HEK293 (cell line): ENCODE results near the gene EIF4G3.
"Not testable (repeated sequence)": the region's sequence is repeated elsewhere in the genome, so short reads cannot be mapped to it uniquely, and the experiment has no call there.

ENCODE experiments used
- CTCF ChIA-PET: fragments of 350-600 bp; formaldehyde crosslinking; extraction: SDS; loops from one replicate; lab custom pipeline; 2021; ENCODE audit warnings: antibody characterized with exemption; lab: Yijun Ruan, JAX
- POLR2A ChIA-PET: fragments of 300-600 bp; formaldehyde crosslinking; extraction: SDS; loops from one replicate; lab custom pipeline; 2020; ENCODE audit warnings: antibody characterized with exemption, inconsistent platforms; lab: Yijun Ruan, JAX
- H3K27ac ChIP-seq: fragments of 200-500 bp; sonication (Bioruptor generic); 2 replicates; pipeline ENCODE4 v1.5.1; 2014; ENCODE audit warnings: low read depth, low read length, control low read depth, inconsistent platforms; ENCODE audit errors: extremely low read depth
- H3K36me3 ChIP-seq, 2 experiments: fragments of 200-500 bp in 1 of 2; sonication (Bioruptor generic) in 1 of 2; 1 replicate in 1 of 2; 2 replicates in 1 of 2; pipeline ENCODE4 v1.5.1; 2014 to 2017; ENCODE audit warnings: inconsistent platforms in 2 of 2, low read length in 2 of 2; ENCODE audit not compliant: control insufficient read depth in 2 of 2, insufficient read depth in 1 of 2
- H3K4me1 ChIP-seq: fragments of 200-500 bp; sonication (Bioruptor generic); 2 replicates; pipeline ENCODE4 v1.5.1; 2014; ENCODE audit warnings: mild to moderate bottlenecking, low read length, inconsistent platforms; ENCODE audit not compliant: control insufficient read depth, insufficient read depth
- H3K4me3 ChIP-seq: 2 replicates; pipeline ENCODE4 v1.5.1; 2011; ENCODE audit warnings: low read depth, mild to moderate bottlenecking, control low read depth, low read length, moderate library complexity
- H3K9me3 ChIP-seq: fragments of 200-500 bp; sonication (Bioruptor generic); 2 replicates; pipeline ENCODE4 v1.5.1; 2014; ENCODE audit warnings: low read depth, low read length, inconsistent platforms; ENCODE audit not compliant: control insufficient read depth, insufficient read depth
- HIC1 ChIP-seq: fragments of 450-650 bp; formaldehyde crosslinking; IDR thresholded peaks from 2 replicates; pipeline ENCODE4 v1.5.1; 2016; ENCODE audit warnings: missing biosample characterization, missing genetic modification characterization
- KLF1 ChIP-seq: fragments of 450-650 bp; formaldehyde crosslinking; IDR thresholded peaks from 2 replicates; pipeline ENCODE4 v1.5.1; 2016; ENCODE audit warnings: missing biosample characterization, missing genetic modification characterization
- PRDM1 ChIP-seq: fragments of 450-650 bp; formaldehyde crosslinking; IDR thresholded peaks from 2 replicates; pipeline ENCODE4; 2016; ENCODE audit warnings: missing biosample characterization, missing genetic modification characterization
- ZNF121 ChIP-seq: fragments of 450-650 bp; formaldehyde crosslinking; IDR thresholded peaks from 2 replicates; pipeline ENCODE4 v1.5.1; 2016; ENCODE audit warnings: missing biosample characterization, missing genetic modification characterization
- ZNF311 ChIP-seq: fragments of 450-650 bp; formaldehyde crosslinking; IDR thresholded peaks from 2 replicates; pipeline ENCODE4 v1.5.1; 2017; ENCODE audit warnings: missing biosample characterization, missing genetic modification characterization, borderline replicate concordance
- ZNF362 ChIP-seq: fragments of 450-650 bp; formaldehyde crosslinking; IDR thresholded peaks from 2 replicates; pipeline ENCODE4 v1.5.1; 2016; ENCODE audit warnings: missing biosample characterization, missing genetic modification characterization
- ZNF366 ChIP-seq: fragments of 450-650 bp; formaldehyde crosslinking; conservative IDR thresholded peaks from 2 replicates; pipeline ENCODE4 v1.5.1; 2016; ENCODE audit warnings: missing biosample characterization, missing genetic modification characterization
- ZNF449 ChIP-seq: fragments of 450-650 bp; formaldehyde crosslinking; IDR thresholded peaks from 2 replicates; pipeline ENCODE4 v1.5.1; 2017; ENCODE audit warnings: missing biosample characterization, mild to moderate bottlenecking, missing genetic modification characterization, moderate library complexity
- ZNF544 ChIP-seq: fragments of 450-650 bp; formaldehyde crosslinking; IDR thresholded peaks from 2 replicates; pipeline ENCODE4 v1.5.0; 2017; ENCODE audit warnings: missing biosample characterization, missing genetic modification characterization
- TF ChIP-seq, protein P1 (sequence below): fragments of 450-650 bp; formaldehyde crosslinking; IDR thresholded peaks from 2 replicates; pipeline ENCODE4 v1.5.1; 2016; ENCODE audit warnings: missing biosample characterization, missing genetic modification characterization

EIF4G3 gene

DNA sequence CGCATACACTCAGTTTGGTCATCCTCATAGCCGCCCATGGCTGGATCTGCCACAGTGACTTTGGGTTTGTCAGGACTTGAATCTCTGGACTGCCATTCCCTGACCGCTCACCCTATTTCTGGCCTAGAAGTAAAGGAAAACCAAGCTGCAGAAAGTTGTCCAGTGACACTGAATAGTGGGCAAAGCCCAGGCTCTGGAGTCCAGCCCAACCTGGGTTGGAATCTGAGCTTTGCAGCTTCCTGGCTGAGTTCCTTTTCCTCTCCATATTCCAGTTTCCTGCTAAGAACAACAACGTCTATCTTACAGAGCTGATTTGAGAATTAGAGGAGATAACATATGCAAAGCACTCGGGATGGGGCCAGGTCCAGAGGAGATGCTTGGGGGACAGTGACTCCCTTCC lies 15.6 kb upstream of the EIF4G3 start:
- H3K27ac ChIP-seq = no peak overlapping the region
- H3K4me1 ChIP-seq = no peaks in the 10 kb centered on the region
- H3K9me3 ChIP-seq = no peaks in the 10 kb centered on the region
- ChIA-PET CTCF (interaction anchor here (0.5 to 2.7 kb wide), 4 partner anchors 47 to 496 kb away, joined by 3 to 13 read pairs (median 4); no protein-coding TSS in a partner anchor), POLR2A (interaction anchor here (1.3 kb wide), 1 partner anchor 18 kb away, joined by 4 read pairs; no protein-coding TSS in a partner anchor)
- no peaks in the 10 kb centered on the region for H3K36me3 ChIP-seq
- TF ChIP-seq ZNF449 (peak; percentile 94), HIC1 (tag by site-specific recombination) (no peak)
- H3K4me3 ChIP-seq = no peak overlapping the region

DNA sequence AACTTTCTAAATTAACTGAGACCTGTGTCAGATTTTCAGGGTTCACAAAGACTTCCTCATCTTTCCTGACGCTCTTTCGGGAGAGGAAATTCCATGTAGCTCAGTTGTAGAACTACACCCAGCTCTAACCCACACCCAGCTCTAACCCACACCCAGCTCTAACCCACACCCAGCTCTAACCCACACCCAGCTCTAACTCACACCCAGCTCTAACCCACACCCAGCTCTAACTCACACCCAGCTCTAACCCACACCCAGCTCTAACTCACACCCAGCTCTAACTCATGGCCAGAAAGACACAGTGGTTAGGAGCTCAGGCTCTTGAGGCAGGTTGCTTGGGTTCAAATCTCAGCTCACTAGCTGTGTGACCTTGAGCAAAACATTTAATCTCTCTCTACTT lies 14.1 kb upstream of the EIF4G3 start:
- not testable (repeated sequence) for H3K4me3 ChIP-seq, H3K27ac ChIP-seq, H3K36me3 ChIP-seq, H3K4me1 ChIP-seq, H3K9me3 ChIP-seq
- TF ChIP-seq, protein P1, sequence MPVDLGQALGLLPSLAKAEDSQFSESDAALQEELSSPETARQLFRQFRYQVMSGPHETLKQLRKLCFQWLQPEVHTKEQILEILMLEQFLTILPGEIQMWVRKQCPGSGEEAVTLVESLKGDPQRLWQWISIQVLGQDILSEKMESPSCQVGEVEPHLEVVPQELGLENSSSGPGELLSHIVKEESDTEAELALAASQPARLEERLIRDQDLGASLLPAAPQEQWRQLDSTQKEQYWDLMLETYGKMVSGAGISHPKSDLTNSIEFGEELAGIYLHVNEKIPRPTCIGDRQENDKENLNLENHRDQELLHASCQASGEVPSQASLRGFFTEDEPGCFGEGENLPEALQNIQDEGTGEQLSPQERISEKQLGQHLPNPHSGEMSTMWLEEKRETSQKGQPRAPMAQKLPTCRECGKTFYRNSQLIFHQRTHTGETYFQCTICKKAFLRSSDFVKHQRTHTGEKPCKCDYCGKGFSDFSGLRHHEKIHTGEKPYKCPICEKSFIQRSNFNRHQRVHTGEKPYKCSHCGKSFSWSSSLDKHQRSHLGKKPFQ (tag by site-specific recombination) = 0 out of 2 replicates have a peak, but pooled peaks have one; percentile 38
- peak; percentile 61; the same call in 1 of the 2 replicates for TF ChIP-seq KLF1
- TF ChIP-seq ZNF362 (tag by site-specific recombination) = peak; percentile 47; the same call in 1 of the 2 replicates
- ChIA-PET CTCF (interaction anchor here (0.6 to 2.7 kb wide), 6 partner anchors 17 to 543 kb away, joined by 3 to 13 read pairs (median 4); no protein-coding TSS in a partner anchor), POLR2A (interaction anchor here (0.5 to 1.3 kb wide), 4 partner anchors 9 to 418 kb away, joined by 4 read pairs; no protein-coding TSS in a partner anchor)

DNA sequence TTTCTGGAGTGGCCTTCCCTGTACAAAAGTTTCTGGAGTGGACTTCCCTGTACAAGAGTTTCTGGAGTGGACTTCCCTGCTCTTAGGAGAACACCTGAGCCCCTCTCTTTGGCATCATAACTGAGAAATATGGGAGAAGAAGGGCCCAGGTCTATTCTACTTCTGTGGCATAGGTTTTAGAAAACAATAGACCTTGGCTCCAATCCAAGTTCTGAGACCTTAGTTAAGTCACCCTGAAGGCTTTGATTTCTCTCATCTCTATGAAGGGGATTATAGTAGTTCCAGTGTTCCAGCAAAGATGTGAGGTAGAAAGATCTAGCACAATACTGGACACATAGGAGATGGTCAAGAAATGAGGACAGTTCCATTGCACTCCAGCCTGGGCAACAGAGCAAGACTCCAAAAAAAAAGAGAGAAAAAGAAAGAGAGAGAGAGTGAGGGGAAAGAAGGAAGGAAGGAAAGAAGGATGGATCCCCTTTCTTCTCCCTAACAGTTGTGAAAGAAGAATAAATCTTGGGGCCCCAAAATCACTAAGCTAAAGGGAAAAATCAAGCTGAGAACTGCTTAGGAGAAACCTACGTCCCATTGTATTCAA lies 13.3 kb upstream of the EIF4G3 start:
- Histone ChIP-seq H3K4me1 (no peaks in the 10 kb centered on the region), H3K27ac (no peak overlapping the region), H3K9me3 (no peaks in the 10 kb centered on the region), H3K36me3 (no peaks in the 10 kb centered on the region), H3K4me3 (no peak overlapping the region)
- ChIA-PET POLR2A (interaction anchor here (0.6 kb wide), 1 partner anchor 158 kb away, joined by 6 read pairs; no protein-coding TSS in a partner anchor), CTCF (interaction anchor here (0.6 to 0.7 kb wide), 3 partner anchors 44 to 250 kb away, joined by 3 to 4 read pairs (median 3); no protein-coding TSS in a partner anchor)
- TF ChIP-seq ZNF544 (tag by site-specific recombination) (no peak), ZNF311 (no peak), PRDM1 (peak; percentile 65), ZNF121 (tag by site-specific recombination) (peak; percentile 72; the same call in 1 of the 2 replicates), ZNF366 (peak; percentile 66)
